ENCODE data around the gene DOHH. TPM values are rescaled to one million over a fixed set of nuclear protein-coding genes. Genes with fewer than 3 reads are reported as not detected.

The DOHH gene
- total RNA-seq, 1 donor from 2014 or later: 14.5 TPM

DNA sequence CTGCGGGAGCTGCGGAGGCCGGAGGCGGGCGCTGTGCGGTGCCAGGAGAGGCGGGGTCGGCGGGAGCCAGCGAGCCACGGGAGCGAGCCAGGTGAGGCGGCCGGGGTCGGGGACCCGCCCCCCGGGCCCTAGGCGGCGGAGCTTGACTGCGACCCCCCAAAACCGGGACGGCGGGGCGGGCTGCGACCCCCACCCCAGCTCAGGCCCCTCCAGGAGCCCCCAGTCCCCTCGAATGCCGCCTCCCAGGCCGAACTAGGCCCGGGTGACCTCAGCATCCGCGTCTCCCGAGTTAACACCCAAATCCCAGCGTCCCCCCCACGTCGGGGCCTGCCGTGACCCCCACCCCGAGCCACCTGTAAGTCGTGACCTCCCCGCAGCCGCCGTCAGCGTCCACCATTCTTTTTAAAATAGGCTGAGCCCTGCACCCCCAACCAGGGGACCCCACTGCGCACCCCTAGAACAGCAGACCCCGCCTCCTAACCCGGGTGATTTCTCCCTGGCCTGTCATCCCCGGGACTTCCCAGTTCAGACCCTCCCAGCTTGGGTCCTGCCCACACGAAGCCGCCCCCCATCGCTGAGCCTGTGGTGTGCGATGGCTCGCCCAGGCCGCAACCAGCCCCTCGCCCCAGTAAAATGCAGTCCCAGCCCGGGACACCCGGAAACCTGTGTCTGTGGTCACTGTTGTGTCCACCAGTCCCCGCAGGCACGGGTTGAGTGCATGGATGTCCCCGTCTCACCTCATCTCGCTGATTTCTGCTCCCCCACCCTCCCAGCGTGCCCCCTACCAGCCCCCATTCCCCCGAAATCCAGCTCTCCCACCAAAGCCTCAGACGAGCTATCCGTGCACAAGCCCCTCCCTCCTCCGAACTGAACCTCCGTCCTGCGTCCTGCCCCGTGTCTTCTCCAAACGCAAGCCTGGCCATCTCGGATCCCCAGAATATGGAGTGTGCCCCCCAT is 6.2 kb upstream of the DOHH start:
- Histone ChIP-seq H3K27ac (ENCODE audit: low read depth, low read length) (peak overlapping the region; percentile 80), H3K4me3 (ENCODE audit: insufficient read depth, low read depth, low read length) (peak overlapping the region; percentile 82), H3K9me3 (ENCODE audit: insufficient read depth, low read depth, low read length) (no peaks in the 10 kb centered on the region), H3K9ac (ENCODE audit: low read length) (peak overlapping the region; percentile 89), H3K27me3 (ENCODE audit: insufficient read depth, low read length) (no peaks in the 10 kb centered on the region), H3K4me1 (ENCODE audit: insufficient read depth, low read length) (peaks cover 36% of the 10 kb centered on the region), H3K79me2 (ENCODE audit: insufficient read depth, low read length) (peaks cover 55% of the 10 kb centered on the region), H2AFZ (ENCODE audit: low read depth, low read length) (peak overlapping the region; percentile 25), H3K4me2 (ENCODE audit: low read length) (peak overlapping the region; percentile 100), H4K20me1 (ENCODE audit: insufficient read depth, low read length) (peaks cover 44% of the 10 kb centered on the region), H3K36me3 (ENCODE audit: insufficient read depth, low read length) (no peaks in the 10 kb centered on the region)
- Mint-ChIP-seq H3K4me3 (ENCODE audit: unreplicated experiment) (peak overlapping the region; percentile 94), H3K4me1 (ENCODE audit: low read depth, unreplicated experiment) (peaks cover 24% of the 10 kb centered on the region), H3K36me3 (ENCODE audit: low read depth, unreplicated experiment) (peaks cover 6% of the 10 kb centered on the region), H3K27ac (ENCODE audit: unreplicated experiment) (peak overlapping the region; percentile 93), H3K9me3 (ENCODE audit: unreplicated experiment) (no peaks in the 10 kb centered on the region), H3K27me3 (ENCODE audit: low read depth, unreplicated experiment) (no peaks in the 10 kb centered on the region)
- TF ChIP-seq EZH2 (IDR thresholded peaks at IDR 0.05; ENCODE audit: insufficient read depth, low read length): no peak
- TF ChIP-seq, protein P1, sequence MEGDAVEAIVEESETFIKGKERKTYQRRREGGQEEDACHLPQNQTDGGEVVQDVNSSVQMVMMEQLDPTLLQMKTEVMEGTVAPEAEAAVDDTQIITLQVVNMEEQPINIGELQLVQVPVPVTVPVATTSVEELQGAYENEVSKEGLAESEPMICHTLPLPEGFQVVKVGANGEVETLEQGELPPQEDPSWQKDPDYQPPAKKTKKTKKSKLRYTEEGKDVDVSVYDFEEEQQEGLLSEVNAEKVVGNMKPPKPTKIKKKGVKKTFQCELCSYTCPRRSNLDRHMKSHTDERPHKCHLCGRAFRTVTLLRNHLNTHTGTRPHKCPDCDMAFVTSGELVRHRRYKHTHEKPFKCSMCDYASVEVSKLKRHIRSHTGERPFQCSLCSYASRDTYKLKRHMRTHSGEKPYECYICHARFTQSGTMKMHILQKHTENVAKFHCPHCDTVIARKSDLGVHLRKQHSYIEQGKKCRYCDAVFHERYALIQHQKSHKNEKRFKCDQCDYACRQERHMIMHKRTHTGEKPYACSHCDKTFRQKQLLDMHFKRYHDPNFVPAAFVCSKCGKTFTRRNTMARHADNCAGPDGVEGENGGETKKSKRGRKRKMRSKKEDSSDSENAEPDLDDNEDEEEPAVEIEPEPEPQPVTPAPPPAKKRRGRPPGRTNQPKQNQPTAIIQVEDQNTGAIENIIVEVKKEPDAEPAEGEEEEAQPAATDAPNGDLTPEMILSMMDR (IDR thresholded peaks at IDR 0.05; ENCODE audit: insufficient read depth, low read depth, low read length): no peak
- no peak for FAIRE-seq
- no peak for DNase-seq (ENCODE audit: low read depth)

DNA sequence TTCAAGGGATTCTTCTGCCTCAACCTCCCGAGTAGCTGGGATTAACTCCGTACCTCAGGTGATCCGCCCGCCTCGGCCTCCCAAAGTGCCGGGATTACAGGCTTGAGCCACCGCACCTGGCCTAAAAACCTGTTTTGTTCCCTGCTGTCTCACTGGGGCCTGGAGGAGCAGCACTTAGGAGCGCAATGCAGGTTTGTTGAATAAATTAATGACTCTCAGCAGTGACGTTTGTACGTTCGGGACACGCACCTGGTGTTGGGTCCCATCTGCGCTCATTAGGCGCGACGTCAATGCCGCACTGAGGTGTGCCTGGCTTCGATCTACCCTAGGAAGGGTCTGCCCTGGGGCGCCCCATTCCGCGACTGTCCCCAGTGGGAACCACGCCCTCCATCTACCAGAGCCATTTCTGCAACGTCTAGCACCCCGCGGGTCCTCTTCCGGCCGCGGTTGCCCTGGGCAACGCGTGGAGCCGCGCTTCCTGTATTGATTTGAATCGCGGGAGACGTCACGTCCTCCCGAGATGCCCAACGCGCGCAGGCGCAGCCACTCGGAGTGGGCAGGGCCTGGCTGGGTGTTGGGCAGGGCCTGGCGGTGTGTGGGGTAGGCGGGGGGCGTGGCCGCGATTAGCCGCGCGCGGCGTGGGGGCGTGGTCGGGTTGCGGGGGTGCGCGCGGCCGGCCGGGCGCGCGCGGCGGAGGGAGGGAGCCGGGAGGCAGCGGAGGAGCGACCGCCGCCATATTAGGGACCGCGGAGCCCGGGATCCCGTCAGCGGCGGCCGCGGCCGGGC is 5.3 kb upstream of the DOHH start, which contains the start of gene FZR1:
TSS of gene FZR1 (plus strand) at position 714 of the 786 bp plus-strand sequence. CDS start 16,679 bp downstream, outside the sequence.
- no peaks in the 10 kb centered on the region for H3K36me3 ChIP-seq (ENCODE audit: insufficient read depth, low read length)
- H4K20me1 ChIP-seq (ENCODE audit: insufficient read depth, low read length): peaks cover 35% of the 10 kb centered on the region
- Mint-ChIP-seq H3K9me3 (ENCODE audit: unreplicated experiment) (no peaks in the 10 kb centered on the region), H3K36me3 (ENCODE audit: low read depth, unreplicated experiment) (peaks cover 6% of the 10 kb centered on the region), H3K27me3 (ENCODE audit: low read depth, unreplicated experiment) (no peaks in the 10 kb centered on the region), H3K27ac (ENCODE audit: unreplicated experiment) (peak within 1 kb of the TSS; percentile 93), H3K4me1 (ENCODE audit: low read depth, unreplicated experiment) (peaks cover 26% of the 10 kb centered on the region), H3K4me3 (ENCODE audit: unreplicated experiment) (peak within 1 kb of the TSS; percentile 94)
- no peaks in the 10 kb centered on the region for H3K9me3 ChIP-seq (ENCODE audit: insufficient read depth, low read depth, low read length)
- H3K4me2 ChIP-seq (ENCODE audit: low read length): peak within 1 kb of the TSS; percentile 100
- DNase-seq (ENCODE audit: low read depth): peak; percentile 92
- H3K9ac ChIP-seq (ENCODE audit: low read length): peak within 1 kb of the TSS; percentile 89
- peaks cover 36% of the 10 kb centered on the region for H3K4me1 ChIP-seq (ENCODE audit: insufficient read depth, low read length)
- peak within 1 kb of the TSS; percentile 85 for H3K4me3 ChIP-seq (ENCODE audit: insufficient read depth, low read depth, low read length)
- peak; percentile 26 for FAIRE-seq
- no peaks in the 10 kb centered on the region for H3K27me3 ChIP-seq (ENCODE audit: insufficient read depth, low read length)
- TF ChIP-seq, protein P1 (IDR thresholded peaks at IDR 0.05; ENCODE audit: insufficient read depth, low read depth, low read length): no peak
- no peak for TF ChIP-seq EZH2 (IDR thresholded peaks at IDR 0.05; ENCODE audit: insufficient read depth, low read length)
- H3K79me2 ChIP-seq (ENCODE audit: insufficient read depth, low read length): peaks cover 46% of the 10 kb centered on the region
- H3K27ac ChIP-seq (ENCODE audit: low read depth, low read length): peak within 1 kb of the TSS; percentile 89
- H2AFZ ChIP-seq (ENCODE audit: low read depth, low read length): peak within 1 kb of the TSS; percentile 100
